GM18499 (cell line): ENCODE measurements around the gene AKR1E2.
"Not testable (repeated sequence)": the region's sequence is repeated elsewhere in the genome, so short reads cannot be mapped to it uniquely, and the experiment has no call there.

Experiments used
- ATAC-seq: cut with Tn5 transposase; IDR thresholded peaks from one replicate; pipeline ENCODE4 v1.9.1; 2021; ENCODE audit warnings: moderate number of reproducible peaks; ENCODE audit not compliant: insufficient read depth, unreplicated experiment

Gene AKR1E2

GRCh38 chr10:4813023-4813422 lies 13.0 kb upstream of the AKR1E2 start:
- ATAC-seq: no peak

- no peak for ATAC-seq
These were observed 12.5 kb upstream of the AKR1E2 start for GRCh38 chr10:4813496-4813895.

- ATAC-seq: not testable (repeated sequence)
These were observed 10.3 kb upstream of the AKR1E2 start for GRCh38 chr10:4815646-4816180.

- no peak for ATAC-seq
These were observed 9.0 kb upstream of the AKR1E2 start for GRCh38 chr10:4816966-4817365.

- no peak for ATAC-seq
These were observed 6.9 kb upstream of the AKR1E2 start for GRCh38 chr10:4819067-4819466.

GRCh38 chr10:4819707-4820106 lies 6.3 kb upstream of the AKR1E2 start:
- no peak for ATAC-seq

- no peak for ATAC-seq
These were observed 5.1 kb upstream of the AKR1E2 start for GRCh38 chr10:4820804-4821401.

GRCh38 chr10:4822208-4822607 lies 3.8 kb upstream of the AKR1E2 start:
- no peak for ATAC-seq

GRCh38 chr10:4824791-4825310 lies 1.2 kb upstream of the AKR1E2 start:
- no peak for ATAC-seq

GRCh38 chr10:4825456-4825867 lies 545 bp upstream of the AKR1E2 start:
- ATAC-seq: no peak

- ATAC-seq: no peak
These were observed 851 bp downstream of the AKR1E2 start for GRCh38 chr10:4826792-4827324.

GRCh38 chr10:4828005-4828404 lies 2.0 kb downstream of the AKR1E2 start:
- ATAC-seq: no peak

GRCh38 chr10:4830551-4830950 lies 4.5 kb downstream of the AKR1E2 start:
- ATAC-seq: no peak

- no peak for ATAC-seq
These were observed 5.1 kb downstream of the AKR1E2 start for GRCh38 chr10:4831091-4831490.

GRCh38 chr10:4833286-4833685 lies 7.3 kb downstream of the AKR1E2 start:
- ATAC-seq: no peak

GRCh38 chr10:4834898-4835405 lies 8.9 kb downstream of the AKR1E2 start:
- no peak for ATAC-seq

- no peak for ATAC-seq
These were observed 9.5 kb downstream of the AKR1E2 start for GRCh38 chr10:4835494-4835918.

- no peak for ATAC-seq
These were observed 10.5 kb downstream of the AKR1E2 start for GRCh38 chr10:4836416-4836969.

- ATAC-seq: no peak
These were observed 11.5 kb downstream of the AKR1E2 start for GRCh38 chr10:4837551-4837950.

- ATAC-seq: no peak
These were observed 12.7 kb downstream of the AKR1E2 start for GRCh38 chr10:4838743-4839142.

GRCh38 chr10:4839353-4839752 lies 13.3 kb downstream of the AKR1E2 start:
- ATAC-seq: no peak
